B cell (primary cell): Measurements from ENCODE around the gene ODC1.

ENCODE experiments used
- EZH2 ChIP-seq: IDR thresholded peaks from 2 replicates; pipeline ENCODE4 v1.6.1; 2012; ENCODE audit warnings: borderline replicate concordance, low read depth, mild to moderate bottlenecking, moderate library complexity, low read length; ENCODE audit not compliant: insufficient read depth, poor library complexity, severe bottlenecking
- TF ChIP-seq, protein P1 (sequence below): fragments of 200-600 bp; IDR thresholded peaks from one replicate; pipeline ENCODE4 v1.8.0; 2022; ENCODE audit warnings: antibody characterized with exemption, mild to moderate bottlenecking

DNA sequence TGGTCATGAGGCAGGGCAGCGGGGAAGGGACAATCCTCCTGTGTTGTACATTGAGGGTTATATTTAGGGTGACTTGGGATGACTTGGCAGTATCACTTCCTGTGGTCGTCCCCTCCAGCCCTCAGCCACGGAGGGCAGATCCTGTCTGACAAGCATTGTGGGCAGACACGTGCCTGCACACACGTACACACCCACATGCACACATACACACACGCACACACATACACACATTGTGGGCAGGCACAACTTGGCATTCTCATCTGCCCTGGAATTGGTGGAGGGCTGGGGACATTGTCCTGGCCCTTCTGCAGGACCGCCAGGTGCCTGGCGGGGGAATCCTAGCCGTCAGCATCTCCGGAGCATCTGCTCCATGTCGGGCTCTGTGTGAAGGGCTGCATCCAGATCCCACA, 47.6 kb downstream of the ODC1 start:
- TF ChIP-seq, protein P1, sequence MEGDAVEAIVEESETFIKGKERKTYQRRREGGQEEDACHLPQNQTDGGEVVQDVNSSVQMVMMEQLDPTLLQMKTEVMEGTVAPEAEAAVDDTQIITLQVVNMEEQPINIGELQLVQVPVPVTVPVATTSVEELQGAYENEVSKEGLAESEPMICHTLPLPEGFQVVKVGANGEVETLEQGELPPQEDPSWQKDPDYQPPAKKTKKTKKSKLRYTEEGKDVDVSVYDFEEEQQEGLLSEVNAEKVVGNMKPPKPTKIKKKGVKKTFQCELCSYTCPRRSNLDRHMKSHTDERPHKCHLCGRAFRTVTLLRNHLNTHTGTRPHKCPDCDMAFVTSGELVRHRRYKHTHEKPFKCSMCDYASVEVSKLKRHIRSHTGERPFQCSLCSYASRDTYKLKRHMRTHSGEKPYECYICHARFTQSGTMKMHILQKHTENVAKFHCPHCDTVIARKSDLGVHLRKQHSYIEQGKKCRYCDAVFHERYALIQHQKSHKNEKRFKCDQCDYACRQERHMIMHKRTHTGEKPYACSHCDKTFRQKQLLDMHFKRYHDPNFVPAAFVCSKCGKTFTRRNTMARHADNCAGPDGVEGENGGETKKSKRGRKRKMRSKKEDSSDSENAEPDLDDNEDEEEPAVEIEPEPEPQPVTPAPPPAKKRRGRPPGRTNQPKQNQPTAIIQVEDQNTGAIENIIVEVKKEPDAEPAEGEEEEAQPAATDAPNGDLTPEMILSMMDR: no peak
- no peak for TF ChIP-seq EZH2
